MCF 10A (cell line): Measurements from ENCODE around the gene RAB9A. TPM values are rescaled to one million over a fixed set of nuclear protein-coding genes. Genes with fewer than 3 reads are reported as not detected.

Source experiments
- BruUV-seq: library from RNA; stranded (reverse); fragments of 400-500 nt; replicated peaks from 2 replicates; lab custom pipeline; 2021; lab: Mats Ljungman, UMichigan
- CTCF ChIA-PET: fragments of 300-600 bp; sonication (Branson Sonifier 250); formaldehyde crosslinking; extraction: SDS; loops from one replicate; lab custom pipeline; 2021; ENCODE audit warnings: antibody characterized with exemption, inconsistent platforms; lab: Yijun Ruan, JAX
- POLR2A ChIA-PET: fragments of 300-600, 350-650 bp; sonication (Branson Sonifier 250); formaldehyde crosslinking; extraction: SDS; loops from one replicate; lab custom pipeline; 2020; ENCODE audit warnings: antibody characterized with exemption, inconsistent platforms; lab: Yijun Ruan, JAX
- DNase-seq: peaks from one replicate; pipeline ENCODE4 v3.0.0-alpha.2; 2018; ENCODE audit not compliant: unreplicated experiment
- H3K27ac Mint-ChIP-seq: one replicate; pipeline ENCODE4 v1.8.0; 2022; ENCODE audit warnings: mild to moderate bottlenecking, low read depth, mixed read lengths; ENCODE audit not compliant: unreplicated experiment
- H3K27me3 Mint-ChIP-seq: one replicate; pipeline ENCODE4 v1.8.0; 2022; ENCODE audit warnings: mixed read lengths; ENCODE audit not compliant: insufficient read depth, unreplicated experiment
- H3K36me3 Mint-ChIP-seq: one replicate; pipeline ENCODE4 v1.8.0; 2022; ENCODE audit warnings: mild to moderate bottlenecking, moderate library complexity, mixed read lengths; ENCODE audit not compliant: insufficient read depth, unreplicated experiment
- H3K4me1 Mint-ChIP-seq: one replicate; pipeline ENCODE4 v1.8.0; 2022; ENCODE audit warnings: mixed read lengths; ENCODE audit not compliant: insufficient read depth, unreplicated experiment
- H3K4me3 Mint-ChIP-seq: one replicate; pipeline ENCODE4 v1.8.0; 2022; ENCODE audit warnings: mild to moderate bottlenecking, moderate library complexity, mixed read lengths; ENCODE audit not compliant: unreplicated experiment
- H3K9me3 Mint-ChIP-seq: one replicate; pipeline ENCODE4 v1.8.0; 2022; ENCODE audit warnings: mixed read lengths; ENCODE audit not compliant: unreplicated experiment
- intact Hi-C: fragments of 100-400 bp; cut with micrococcal nuclease; formaldehyde crosslinking; loops from 2 replicates; pipeline ENCODE4 v1.14.1; 2022
- total RNA-seq: library from RNA; stranded (reverse); gene quantifications from 2 replicates; pipeline ENCODE4 v1.2.3, GENCODE V29; 2022
- TF ChIP-seq, protein P1 (sequence below): fragments of 200-600 bp; IDR thresholded peaks from one replicate; pipeline ENCODE4 v1.8.0; 2022; ENCODE audit warnings: antibody characterized with exemption, mild to moderate bottlenecking; ENCODE audit not compliant: unreplicated experiment

RAB9A gene
- total RNA-seq, 1 experiment from 2014 or later = 32.3 TPM

DNA sequence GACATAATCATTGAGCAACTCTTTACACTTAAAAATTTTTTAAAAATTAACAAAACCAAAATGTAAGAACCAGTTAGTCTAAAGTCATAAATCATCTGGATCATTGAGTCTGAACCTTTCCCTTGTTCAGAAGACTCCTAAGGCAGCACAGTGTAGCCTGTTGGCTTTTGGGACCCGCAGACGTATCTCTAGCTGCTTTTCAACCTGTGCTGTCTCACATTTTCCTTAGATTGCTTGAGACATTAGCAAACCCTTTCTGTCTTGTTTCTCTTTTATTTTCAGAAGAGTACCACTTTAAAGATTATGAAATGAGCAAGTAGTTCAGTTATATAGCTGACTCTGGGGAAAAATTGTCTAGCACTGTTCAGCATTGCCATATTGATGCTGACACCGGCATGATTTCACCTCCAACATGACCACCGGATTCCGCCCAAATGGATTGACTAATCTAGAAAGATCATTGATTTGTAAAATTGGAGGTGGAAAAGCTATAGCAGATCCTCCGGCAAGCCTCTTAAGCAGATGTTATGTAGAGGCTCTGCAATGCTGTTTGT, 27.1 kb upstream of the RAB9A start:
- Mint-ChIP-seq H3K9me3 (no peaks in the 10 kb centered on the region), H3K27ac (no peak overlapping the region), H3K36me3 (peaks cover 14% of the 10 kb centered on the region), H3K27me3 (peaks cover 12% of the 10 kb centered on the region), H3K4me1 (peaks cover 10% of the 10 kb centered on the region), H3K4me3 (no peak overlapping the region)
- no TSS peak for BruUV-seq
- DNase-seq = no peak
- intact Hi-C loops = no loop called here
- ChIA-PET CTCF (interaction anchor here (1.1 to 1.9 kb wide), 2 partner anchors 30 to 87 kb away, joined by 3 to 6 read pairs; no protein-coding TSS in a partner anchor), POLR2A (interaction anchor here (1.0 to 1.8 kb wide), 3 partner anchors 27 to 368 kb away, joined by 3 to 8 read pairs (median 6); partner anchors contain the start of genes GEMIN8, OFD1, RAB9A and TRAPPC2)
- TF ChIP-seq, protein P1, sequence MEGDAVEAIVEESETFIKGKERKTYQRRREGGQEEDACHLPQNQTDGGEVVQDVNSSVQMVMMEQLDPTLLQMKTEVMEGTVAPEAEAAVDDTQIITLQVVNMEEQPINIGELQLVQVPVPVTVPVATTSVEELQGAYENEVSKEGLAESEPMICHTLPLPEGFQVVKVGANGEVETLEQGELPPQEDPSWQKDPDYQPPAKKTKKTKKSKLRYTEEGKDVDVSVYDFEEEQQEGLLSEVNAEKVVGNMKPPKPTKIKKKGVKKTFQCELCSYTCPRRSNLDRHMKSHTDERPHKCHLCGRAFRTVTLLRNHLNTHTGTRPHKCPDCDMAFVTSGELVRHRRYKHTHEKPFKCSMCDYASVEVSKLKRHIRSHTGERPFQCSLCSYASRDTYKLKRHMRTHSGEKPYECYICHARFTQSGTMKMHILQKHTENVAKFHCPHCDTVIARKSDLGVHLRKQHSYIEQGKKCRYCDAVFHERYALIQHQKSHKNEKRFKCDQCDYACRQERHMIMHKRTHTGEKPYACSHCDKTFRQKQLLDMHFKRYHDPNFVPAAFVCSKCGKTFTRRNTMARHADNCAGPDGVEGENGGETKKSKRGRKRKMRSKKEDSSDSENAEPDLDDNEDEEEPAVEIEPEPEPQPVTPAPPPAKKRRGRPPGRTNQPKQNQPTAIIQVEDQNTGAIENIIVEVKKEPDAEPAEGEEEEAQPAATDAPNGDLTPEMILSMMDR = no peak

DNA sequence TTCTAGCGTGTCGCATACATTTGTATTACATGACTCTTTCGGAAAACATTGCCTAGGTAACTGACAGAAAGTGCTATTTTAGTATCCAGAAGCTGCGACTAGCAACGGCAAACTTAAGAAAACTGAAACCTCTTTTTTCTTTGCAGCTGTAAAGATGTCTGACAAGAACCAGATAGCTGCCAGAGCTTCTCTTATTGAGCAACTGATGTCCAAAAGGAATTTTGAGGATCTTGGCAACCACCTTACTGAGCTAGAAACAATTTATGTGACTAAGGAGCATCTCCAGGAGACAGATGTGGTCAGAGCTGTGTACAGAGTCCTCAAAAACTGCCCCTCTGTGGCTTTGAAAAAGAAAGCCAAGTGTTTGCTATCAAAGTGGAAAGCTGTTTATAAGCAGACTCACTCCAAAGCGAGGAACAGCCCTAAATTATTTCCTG, 26.6 kb upstream of the RAB9A start:
- ChIA-PET POLR2A (interaction anchor here (1.0 to 2.0 kb wide), 5 partner anchors 9 to 367 kb away, joined by 3 to 8 read pairs (median 6); partner anchors contain the start of genes GEMIN8, OFD1, RAB9A and TCEANC), CTCF (interaction anchor here (0.7 to 1.9 kb wide), 3 partner anchors 29 to 869 kb away, joined by 3 to 6 read pairs (median 3); no protein-coding TSS in a partner anchor)
- intact Hi-C loops = no loop called here
- Mint-ChIP-seq H3K27ac (no peak overlapping the region), H3K36me3 (peaks cover 14% of the 10 kb centered on the region), H3K27me3 (peaks cover 12% of the 10 kb centered on the region), H3K4me1 (peaks cover 10% of the 10 kb centered on the region), H3K4me3 (no peak overlapping the region), H3K9me3 (no peaks in the 10 kb centered on the region)
- TF ChIP-seq, protein P1 = no peak
- DNase-seq = peak; percentile 39
- BruUV-seq = no TSS peak

DNA sequence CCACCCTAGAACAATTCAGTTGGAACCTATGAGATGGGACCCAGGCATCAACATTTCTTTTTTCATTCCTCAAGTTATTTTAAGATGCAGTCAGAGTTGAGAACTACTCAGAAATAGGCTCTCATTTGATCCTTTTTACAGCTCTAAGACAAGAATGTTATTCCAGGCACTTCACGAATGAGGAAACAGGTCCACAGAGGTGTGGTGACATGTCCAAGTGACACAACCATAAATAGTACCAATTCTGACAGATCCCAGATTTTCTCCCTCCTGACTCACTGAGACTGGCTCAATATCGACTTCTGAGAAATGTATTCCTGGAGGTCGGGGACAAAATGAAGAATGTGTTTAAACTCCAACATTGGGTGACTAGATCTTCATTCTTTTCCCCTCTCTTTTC, 24.9 kb upstream of the RAB9A start:
- H3K27me3 Mint-ChIP-seq = peaks cover 12% of the 10 kb centered on the region
- no peak overlapping the region for H3K27ac Mint-ChIP-seq
- no TSS peak for BruUV-seq
- peaks cover 14% of the 10 kb centered on the region for H3K36me3 Mint-ChIP-seq
- H3K4me3 Mint-ChIP-seq = no peak overlapping the region
- no peak for DNase-seq
- ChIA-PET POLR2A (interaction anchor here (1.3 to 2.0 kb wide), 2 partner anchors 11 to 73 kb away, joined by 5 to 7 read pairs; partner anchors contain the start of gene TCEANC), CTCF (interaction anchor here (0.6 kb wide), 1 partner anchor 368 kb away, joined by 4 read pairs; no protein-coding TSS in a partner anchor)
- TF ChIP-seq, protein P1 = no peak
- H3K4me1 Mint-ChIP-seq = peaks cover 2% of the 10 kb centered on the region
- intact Hi-C loops = no loop called here
- no peaks in the 10 kb centered on the region for H3K9me3 Mint-ChIP-seq

DNA sequence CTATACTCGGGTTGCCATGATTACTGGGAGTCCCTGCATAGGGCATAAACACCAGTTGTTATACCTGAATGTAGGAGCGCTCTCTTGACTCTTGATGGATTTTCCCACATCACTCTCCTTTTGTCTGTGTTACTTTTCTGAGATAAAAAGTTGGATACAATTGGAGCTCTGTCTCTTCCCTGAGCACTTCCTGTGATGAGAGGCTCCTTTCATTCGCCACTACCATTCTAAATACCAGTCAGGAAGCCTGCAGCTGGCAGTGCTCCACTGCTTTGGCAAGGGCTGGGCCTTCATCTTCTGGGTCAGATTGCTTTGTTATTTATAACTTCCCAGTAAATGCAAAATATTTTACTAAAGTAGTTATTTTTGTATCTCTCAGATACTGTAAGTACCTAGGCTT, 22.1 kb upstream of the RAB9A start:
- POLR2A ChIA-PET = interaction anchor here (1.0 to 1.4 kb wide), 3 partner anchors 21 to 27 kb away, joined by 3 to 4 read pairs (median 4); no protein-coding TSS in a partner anchor
- DNase-seq = no peak
- H3K36me3 Mint-ChIP-seq = peaks cover 8% of the 10 kb centered on the region
- H3K27ac Mint-ChIP-seq = no peak overlapping the region
- H3K4me3 Mint-ChIP-seq = no peak overlapping the region
- CTCF ChIA-PET = interaction anchor here (1.4 kb wide), 1 partner anchor 365 kb away, joined by 4 read pairs; no protein-coding TSS in a partner anchor
- no peaks in the 10 kb centered on the region for H3K4me1 Mint-ChIP-seq
- H3K9me3 Mint-ChIP-seq = no peaks in the 10 kb centered on the region
- peaks cover 15% of the 10 kb centered on the region for H3K27me3 Mint-ChIP-seq
- intact Hi-C loops = no loop called here
- no TSS peak for BruUV-seq
- TF ChIP-seq, protein P1 = no peak
